LNCAP (cell line): ENCODE data around the gene NDUFAF2.

Experiments
- TF ChIP-seq, protein P1 (sequence below): fragments of 450-650 bp; IDR thresholded peaks from 2 replicates; pipeline ENCODE4 v1.5.1; 2017; ENCODE audit warnings: mild to moderate bottlenecking

The NDUFAF2 gene

GRCh38 chr5:61081741-61082140, 136.7 kb downstream of the NDUFAF2 start:
- TF ChIP-seq, protein P1, sequence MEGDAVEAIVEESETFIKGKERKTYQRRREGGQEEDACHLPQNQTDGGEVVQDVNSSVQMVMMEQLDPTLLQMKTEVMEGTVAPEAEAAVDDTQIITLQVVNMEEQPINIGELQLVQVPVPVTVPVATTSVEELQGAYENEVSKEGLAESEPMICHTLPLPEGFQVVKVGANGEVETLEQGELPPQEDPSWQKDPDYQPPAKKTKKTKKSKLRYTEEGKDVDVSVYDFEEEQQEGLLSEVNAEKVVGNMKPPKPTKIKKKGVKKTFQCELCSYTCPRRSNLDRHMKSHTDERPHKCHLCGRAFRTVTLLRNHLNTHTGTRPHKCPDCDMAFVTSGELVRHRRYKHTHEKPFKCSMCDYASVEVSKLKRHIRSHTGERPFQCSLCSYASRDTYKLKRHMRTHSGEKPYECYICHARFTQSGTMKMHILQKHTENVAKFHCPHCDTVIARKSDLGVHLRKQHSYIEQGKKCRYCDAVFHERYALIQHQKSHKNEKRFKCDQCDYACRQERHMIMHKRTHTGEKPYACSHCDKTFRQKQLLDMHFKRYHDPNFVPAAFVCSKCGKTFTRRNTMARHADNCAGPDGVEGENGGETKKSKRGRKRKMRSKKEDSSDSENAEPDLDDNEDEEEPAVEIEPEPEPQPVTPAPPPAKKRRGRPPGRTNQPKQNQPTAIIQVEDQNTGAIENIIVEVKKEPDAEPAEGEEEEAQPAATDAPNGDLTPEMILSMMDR, result no peak

DNA sequence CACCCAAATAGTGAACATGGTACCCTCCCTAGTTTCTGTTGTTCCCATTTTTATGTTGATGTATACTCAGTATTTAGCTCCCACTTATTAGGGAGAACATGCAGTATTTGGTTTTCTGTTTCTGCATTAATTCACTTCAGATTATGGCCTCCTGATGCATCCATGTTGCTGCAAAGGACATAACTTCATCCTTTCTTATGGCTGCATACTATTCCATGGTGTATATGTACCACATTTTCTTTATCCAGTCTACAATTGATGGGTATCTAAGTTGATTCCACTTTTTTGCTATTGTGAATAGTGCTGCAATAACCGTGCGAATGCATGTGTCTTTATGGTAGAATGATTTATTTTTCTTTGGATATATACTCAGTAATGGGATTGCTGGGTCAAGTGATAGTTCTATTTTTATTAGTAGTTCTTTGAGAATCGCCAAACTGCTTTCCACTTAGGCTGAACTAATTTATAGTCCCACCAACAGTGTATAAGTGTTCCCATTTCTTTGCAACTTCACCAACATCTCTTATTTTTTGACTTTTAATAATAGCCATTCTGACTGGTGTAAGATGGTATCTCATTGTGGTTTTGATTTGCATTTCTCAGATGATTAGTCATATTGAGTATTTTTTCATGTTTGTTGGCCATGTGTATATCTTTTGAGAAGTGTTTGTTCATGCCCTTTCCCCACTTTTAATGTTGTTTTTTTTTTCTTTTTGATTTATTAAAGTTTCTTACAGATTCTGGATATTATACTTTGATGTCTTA, 137.7 kb downstream of the NDUFAF2 start:
- TF ChIP-seq, protein P1, result no peak

- TF ChIP-seq, protein P1, result no peak
These were observed 139.7 kb downstream of the NDUFAF2 start for GRCh38 chr5:61084658-61085057.

DNA sequence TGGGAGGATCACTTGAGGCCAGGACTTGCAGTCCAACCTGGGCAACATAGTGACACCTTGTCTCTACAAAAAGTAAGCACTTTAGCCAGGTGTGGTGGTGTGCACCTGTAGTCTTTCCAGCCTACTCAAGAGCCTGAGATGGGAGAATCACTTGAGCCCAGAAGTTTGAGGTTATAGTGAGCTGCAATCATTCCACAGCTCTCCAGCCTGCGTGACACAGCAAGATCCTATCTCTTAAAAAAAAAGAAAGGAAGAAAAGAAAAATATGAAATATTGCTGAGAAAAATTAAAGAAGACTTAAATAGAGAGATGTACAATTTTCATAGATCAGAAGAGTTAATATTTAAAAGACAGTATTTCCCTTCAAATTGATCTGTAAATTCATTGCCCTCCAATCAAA, 140.9 kb downstream of the NDUFAF2 start:
- TF ChIP-seq, protein P1, result no peak

DNA sequence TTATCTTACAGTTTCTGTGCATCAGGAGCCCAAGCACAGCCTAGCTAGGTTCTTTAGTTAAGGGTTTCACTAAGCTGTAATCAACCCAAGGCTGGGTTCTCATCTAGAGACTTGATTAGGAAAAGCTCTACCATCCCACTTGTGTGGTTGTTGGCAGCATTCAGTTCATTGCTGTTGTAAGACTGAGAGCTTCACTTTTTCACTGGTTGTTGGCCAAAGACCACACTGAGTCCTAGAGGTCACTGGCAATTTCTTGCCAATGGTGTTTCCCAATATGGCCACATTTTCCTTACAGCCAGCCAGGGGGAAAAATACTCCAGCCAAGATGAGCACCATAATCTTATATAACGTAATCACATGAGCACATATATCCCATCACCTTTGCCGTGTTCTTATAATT, 142.9 kb downstream of the NDUFAF2 start:
- TF ChIP-seq, protein P1, result no peak

DNA sequence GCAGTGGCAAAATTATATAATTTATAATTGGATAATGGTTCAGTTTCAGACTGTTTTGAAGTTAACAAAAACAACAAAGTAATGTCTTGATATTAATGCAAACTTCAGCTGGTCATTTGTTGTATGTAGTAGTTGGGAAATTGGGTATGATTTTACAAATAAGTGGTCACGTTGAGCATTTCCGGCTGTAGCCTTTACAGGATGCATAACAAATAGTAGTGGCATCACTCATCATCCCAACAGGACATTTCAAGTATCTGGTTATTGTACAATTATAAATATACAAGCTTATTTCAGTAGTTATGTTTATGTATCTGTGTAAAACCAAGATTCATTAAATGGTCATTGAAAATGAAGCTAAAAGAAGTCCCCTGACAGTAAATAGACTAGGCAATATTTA, 144.3 kb downstream of the NDUFAF2 start:
- TF ChIP-seq, protein P1, result no peak

- TF ChIP-seq, protein P1, result no peak
These were observed 152.5 kb downstream of the NDUFAF2 start for GRCh38 chr5:61097465-61097864.
